H9 (cell line): Measurements from ENCODE around the gene SFXN5. TPM values are rescaled to one million over a fixed set of nuclear protein-coding genes. Genes with fewer than 3 reads are reported as not detected.

ENCODE experiments used
- DNase-seq: peaks from one replicate; pipeline ENCODE4 v3.0.0-alpha.2; 2017
- H2AFZ ChIP-seq: one replicate; pipeline ENCODE4 v1.6.1; 2013; ENCODE audit warnings: mild to moderate bottlenecking, low read length, control low read depth, moderate library complexity
- H2AK5ac ChIP-seq: 2 replicates; pipeline ENCODE4 v1.6.1; 2013; ENCODE audit warnings: low read length, control low read depth, mixed read lengths; ENCODE audit not compliant: insufficient read length
- H2BK120ac ChIP-seq: one replicate; pipeline ENCODE4 v1.6.1; 2013; ENCODE audit warnings: low read depth, mild to moderate bottlenecking, low read length, control low read depth, inconsistent platforms; ENCODE audit not compliant: poor library complexity, severe bottlenecking
- H2BK12ac ChIP-seq: 2 replicates; pipeline ENCODE4 v1.6.1; 2013; ENCODE audit warnings: low read length, control low read depth, mixed read lengths, low read depth; ENCODE audit not compliant: insufficient read length
- H2BK15ac ChIP-seq: 2 replicates; pipeline ENCODE4 v1.6.1; 2013; ENCODE audit warnings: low read depth, low read length, control low read depth
- H2BK20ac ChIP-seq: one replicate; pipeline ENCODE4 v1.6.1; 2013; ENCODE audit warnings: low read depth, mild to moderate bottlenecking, low read length, control low read depth, inconsistent platforms; ENCODE audit not compliant: poor library complexity, severe bottlenecking
- H2BK5ac ChIP-seq: 2 replicates; pipeline ENCODE4 v1.6.1; 2013; ENCODE audit warnings: low read length, control low read depth, mixed read lengths; ENCODE audit not compliant: insufficient read length
- H3K14ac ChIP-seq: 2 replicates; pipeline ENCODE4 v1.6.1; 2013; ENCODE audit warnings: low read length, control low read depth; ENCODE audit not compliant: insufficient read depth
- H3K18ac ChIP-seq: 2 replicates; pipeline ENCODE4 v1.6.1; 2013; ENCODE audit warnings: low read depth, mild to moderate bottlenecking, mixed read lengths, low read length, control low read depth; ENCODE audit not compliant: insufficient read length
- H3K23ac ChIP-seq: 2 replicates; pipeline ENCODE4 v1.6.1; 2013; ENCODE audit warnings: low read length, control low read depth, mixed read lengths, low read depth; ENCODE audit not compliant: insufficient read length
- H3K23me2 ChIP-seq: 2 replicates; pipeline ENCODE4 v1.6.1; 2013; ENCODE audit warnings: low read depth, mild to moderate bottlenecking, mixed read lengths, low read length, control low read depth; ENCODE audit not compliant: insufficient read length, poor library complexity, severe bottlenecking
- H3K27ac ChIP-seq: 2 replicates; pipeline ENCODE4 v1.5.1; 2013; ENCODE audit warnings: low read length, control low read depth, mixed read lengths, low read depth; ENCODE audit not compliant: insufficient read length
- H3K27me3 ChIP-seq: 2 replicates; pipeline ENCODE4 v1.6.1; 2013; ENCODE audit warnings: low read length, control low read depth, inconsistent platforms; ENCODE audit not compliant: insufficient read depth
- H3K4ac ChIP-seq: 2 replicates; pipeline ENCODE4 v1.6.1; 2013; ENCODE audit warnings: low read depth, mild to moderate bottlenecking, control low read depth, inconsistent platforms, low read length, moderate library complexity
- H3K4me1 ChIP-seq: 2 replicates; pipeline ENCODE4 v1.6.1; 2013; ENCODE audit warnings: low read length, control low read depth, inconsistent platforms; ENCODE audit not compliant: insufficient read depth
- H3K4me2 ChIP-seq: 2 replicates; pipeline ENCODE4 v1.6.1; 2013; ENCODE audit warnings: low read length, control low read depth, mixed read lengths; ENCODE audit not compliant: insufficient read length, insufficient read depth
- H3K56ac ChIP-seq: 2 replicates; pipeline ENCODE4 v1.6.1; 2013; ENCODE audit warnings: low read depth, mild to moderate bottlenecking, mixed read lengths, low read length, control low read depth; ENCODE audit not compliant: insufficient read length
- H3K79me1 ChIP-seq: 2 replicates; pipeline ENCODE4 v1.6.1; 2013; ENCODE audit warnings: low read depth, mild to moderate bottlenecking, moderate library complexity, low read length, control low read depth, inconsistent platforms; ENCODE audit not compliant: insufficient read depth, poor library complexity, severe bottlenecking
- H3K79me2 ChIP-seq: 2 replicates; pipeline ENCODE4 v1.6.1; 2013; ENCODE audit warnings: low read length, control low read depth, inconsistent platforms; ENCODE audit not compliant: insufficient read depth
- H3K9ac ChIP-seq: 2 replicates; pipeline ENCODE4 v1.6.1; 2013; ENCODE audit warnings: low read length, control low read depth, mixed read lengths; ENCODE audit not compliant: insufficient read length; ENCODE audit errors: extremely low read depth
- H3K9me3 ChIP-seq: one replicate; pipeline ENCODE4 v1.6.1; 2013; ENCODE audit warnings: low read depth, low read length, inconsistent platforms; ENCODE audit not compliant: control insufficient read depth
- H3T11ph ChIP-seq: one replicate; pipeline ENCODE4 v1.6.1; 2013; ENCODE audit warnings: mild to moderate bottlenecking, low read length, control low read depth, inconsistent platforms
- H4K20me1 ChIP-seq: one replicate; pipeline ENCODE4 v1.6.1; 2013; ENCODE audit not compliant: control insufficient read depth, insufficient read length, insufficient read depth
- H4K5ac ChIP-seq: 2 replicates; pipeline ENCODE4 v1.6.1; 2013; ENCODE audit warnings: low read depth, mild to moderate bottlenecking, mixed read lengths, low read length, control low read depth; ENCODE audit not compliant: insufficient read length
- H4K8ac ChIP-seq: replicated peaks from 2 replicates; pipeline ENCODE4 v1.6.1; 2013; ENCODE audit warnings: low read length, control low read depth, mixed read lengths, low read depth; ENCODE audit not compliant: insufficient read length
- H4K91ac ChIP-seq: 2 replicates; pipeline ENCODE4 v1.6.1; 2013; ENCODE audit warnings: low read depth, mild to moderate bottlenecking, moderate library complexity, mixed read lengths, low read length, control low read depth; ENCODE audit not compliant: insufficient read length
- H3K27ac Mint-ChIP-seq, 3 experiments: 2 replicates in 2 of 3; 3 replicates in 1 of 3; pipeline ENCODE4 v1.8.0; 2020 to 2021; ENCODE audit warnings: mixed read lengths in 3 of 3, mild to moderate bottlenecking in 1 of 3, moderate library complexity in 1 of 3
- H3K27me3 Mint-ChIP-seq: 2 replicates; pipeline ENCODE4 v1.8.0; 2021; ENCODE audit warnings: low read depth, mild to moderate bottlenecking, moderate library complexity, mixed read lengths
- H3K36me3 Mint-ChIP-seq, 3 experiments: 2 replicates in 2 of 3; 3 replicates in 1 of 3; pipeline ENCODE4 v1.8.0; 2020 to 2021; ENCODE audit warnings: low read depth in 3 of 3, mixed read lengths in 3 of 3; ENCODE audit not compliant: insufficient read depth in 1 of 3
- H3K4me1 Mint-ChIP-seq, 2 experiments: 2 replicates each; pipeline ENCODE4 v1.8.0; 2020; ENCODE audit warnings: mixed read lengths in 2 of 2
- H3K4me3 Mint-ChIP-seq, 2 experiments: 2 replicates in 1 of 2; 3 replicates in 1 of 2; pipeline ENCODE4 v1.8.0; 2020 to 2021; ENCODE audit warnings: mild to moderate bottlenecking in 2 of 2, mixed read lengths in 2 of 2, moderate library complexity in 1 of 2
- H3K9me3 Mint-ChIP-seq, 2 experiments: 2 replicates in 1 of 2; 3 replicates in 1 of 2; pipeline ENCODE4 v1.8.0; 2020; ENCODE audit warnings: mild to moderate bottlenecking in 2 of 2, mixed read lengths in 2 of 2, moderate library complexity in 1 of 2
- WGBS: extraction: QIAGEN DNeasy Blood & Tissue Kit; methylation state at CpG from one replicate; pipeline ENCODE4 v1.1.7; 2013; ENCODE audit warnings: missing lambda C conversion rate, low lambda C conversion rate, mixed read lengths; ENCODE audit not compliant: insufficient read length; ENCODE audit errors: extremely low coverage; 5-methylcytosine and 5-hydroxymethylcytosine counted together
- total RNA-seq: library from RNA; stranded (reverse); gene quantifications from 2 replicates; pipeline ENCODE4 v1.2.1, GENCODE V29; 2021
- TF ChIP-seq, protein P1 (sequence below): fragments of 200-600 bp; sonication (generic); conservative IDR thresholded peaks from 3 replicates; pipeline ENCODE4 v1.8.0; 2021; ENCODE audit warnings: antibody characterized with exemption, mild to moderate bottlenecking

The SFXN5 gene
- total RNA-seq, 1 experiment from 2014 or later = 30.9 TPM

DNA sequence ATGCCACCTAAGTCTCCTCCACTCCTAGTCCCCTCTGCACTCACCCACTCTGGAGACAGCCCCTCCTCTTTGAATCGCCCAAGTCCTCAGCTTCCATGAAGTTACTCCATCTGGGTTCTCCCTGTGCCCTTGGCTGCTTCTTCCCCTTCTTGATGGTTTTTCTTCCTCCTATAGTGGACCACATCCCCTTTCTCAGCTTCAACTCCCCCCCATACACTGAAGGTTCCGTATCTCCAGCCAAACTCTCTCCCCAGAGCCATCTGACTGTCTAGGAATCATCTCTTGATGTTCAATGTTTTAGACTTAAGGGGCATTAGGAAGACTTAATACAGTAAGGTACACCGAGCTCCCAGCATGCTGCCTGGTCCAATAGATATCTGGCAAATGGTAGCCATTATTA is 114.6 kb downstream of the SFXN5 start:
- H3K18ac ChIP-seq = no peak overlapping the region
- H3T11ph ChIP-seq = no peak overlapping the region
- no peak overlapping the region for H3K14ac ChIP-seq
- H3K23me2 ChIP-seq = no peaks in the 10 kb centered on the region
- H2AFZ ChIP-seq = no peak overlapping the region
- no peaks in the 10 kb centered on the region for H4K20me1 ChIP-seq
- DNase-seq = no peak
- H2BK20ac ChIP-seq = no peak overlapping the region
- Mint-ChIP-seq H3K4me1 (peaks cover 34 to 37% of the 10 kb centered on the region in 2 experiments), H3K27me3 (peaks cover 5% of the 10 kb centered on the region), H3K4me3 (no peak overlapping the region), H3K27ac (no peak overlapping the region), H3K9me3 (no peaks in the 10 kb centered on the region), H3K36me3 (peaks cover 12 to 20% (median 16%) of the 10 kb centered on the region in 3 experiments; a peak in 5 of 7 replicates)
- no peak overlapping the region for H2BK5ac ChIP-seq
- H3K27me3 ChIP-seq = no peaks in the 10 kb centered on the region
- H4K91ac ChIP-seq = no peak overlapping the region
- peaks cover 4% of the 10 kb centered on the region; the same call in 1 of the 2 replicates for H3K4me1 ChIP-seq
- H3K56ac ChIP-seq = no peak overlapping the region
- no peak overlapping the region for H3K27ac ChIP-seq
- no peak overlapping the region for H2BK15ac ChIP-seq
- H3K4me2 ChIP-seq = no peak overlapping the region
- no peaks in the 10 kb centered on the region for H3K79me1 ChIP-seq
- H4K5ac ChIP-seq = no peak overlapping the region
- no CpG with 5 or more reads among the region's 3 CpGs for WGBS
- H3K9me3 ChIP-seq = no peaks in the 10 kb centered on the region
- H3K79me2 ChIP-seq = no peaks in the 10 kb centered on the region
- no peak overlapping the region for H3K23ac ChIP-seq
- no peak overlapping the region for H2BK120ac ChIP-seq
- H2AK5ac ChIP-seq = no peak overlapping the region
- H4K8ac ChIP-seq = no peak overlapping the region
- H3K9ac ChIP-seq = no peak overlapping the region
- no peak overlapping the region for H3K4ac ChIP-seq
- H2BK12ac ChIP-seq = no peak overlapping the region
- TF ChIP-seq, protein P1, sequence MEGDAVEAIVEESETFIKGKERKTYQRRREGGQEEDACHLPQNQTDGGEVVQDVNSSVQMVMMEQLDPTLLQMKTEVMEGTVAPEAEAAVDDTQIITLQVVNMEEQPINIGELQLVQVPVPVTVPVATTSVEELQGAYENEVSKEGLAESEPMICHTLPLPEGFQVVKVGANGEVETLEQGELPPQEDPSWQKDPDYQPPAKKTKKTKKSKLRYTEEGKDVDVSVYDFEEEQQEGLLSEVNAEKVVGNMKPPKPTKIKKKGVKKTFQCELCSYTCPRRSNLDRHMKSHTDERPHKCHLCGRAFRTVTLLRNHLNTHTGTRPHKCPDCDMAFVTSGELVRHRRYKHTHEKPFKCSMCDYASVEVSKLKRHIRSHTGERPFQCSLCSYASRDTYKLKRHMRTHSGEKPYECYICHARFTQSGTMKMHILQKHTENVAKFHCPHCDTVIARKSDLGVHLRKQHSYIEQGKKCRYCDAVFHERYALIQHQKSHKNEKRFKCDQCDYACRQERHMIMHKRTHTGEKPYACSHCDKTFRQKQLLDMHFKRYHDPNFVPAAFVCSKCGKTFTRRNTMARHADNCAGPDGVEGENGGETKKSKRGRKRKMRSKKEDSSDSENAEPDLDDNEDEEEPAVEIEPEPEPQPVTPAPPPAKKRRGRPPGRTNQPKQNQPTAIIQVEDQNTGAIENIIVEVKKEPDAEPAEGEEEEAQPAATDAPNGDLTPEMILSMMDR = no peak
